HG03039 (cell line): ENCODE data around the gene ATP10D.

Experiments used
- ATAC-seq: cut with Tn5 transposase; IDR thresholded peaks from one replicate; pipeline ENCODE4 v1.9.1; 2021; ENCODE audit warnings: mild to moderate bottlenecking, moderate library complexity; ENCODE audit not compliant: unreplicated experiment

The ATP10D gene

DNA sequence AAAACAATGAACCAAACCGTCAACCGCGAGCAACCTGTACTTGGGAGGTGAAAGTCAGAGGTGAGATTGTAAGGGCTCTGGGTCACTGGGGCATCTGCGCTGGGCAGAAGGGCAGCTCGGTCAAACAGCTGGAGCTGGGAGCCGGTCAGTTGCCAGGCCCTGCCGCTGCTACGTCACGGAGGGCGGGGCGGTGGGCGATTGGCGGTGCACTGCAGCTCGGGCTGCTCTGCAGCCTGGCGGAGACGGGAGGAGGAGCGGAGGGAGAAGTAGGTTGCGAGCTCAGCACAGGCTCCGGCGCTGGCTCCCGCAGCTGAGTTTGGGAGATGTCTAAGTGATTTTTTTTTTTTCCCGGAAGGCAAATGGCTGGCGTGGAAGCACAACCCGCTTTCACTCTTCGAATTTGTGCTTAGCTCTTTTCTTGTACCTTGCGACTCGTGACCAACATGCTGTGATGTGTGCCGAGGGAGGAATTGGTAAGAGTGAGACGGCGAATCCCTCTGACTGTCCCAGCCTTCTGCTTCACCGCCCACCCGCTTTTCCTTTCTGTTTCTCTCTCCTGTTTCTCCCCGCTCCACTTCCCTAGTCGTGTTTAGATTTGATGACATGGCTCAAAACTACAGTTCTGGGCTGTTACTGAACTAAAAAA, at the start of gene ATP10D:
TSS of gene ATP10D (plus strand) at position 229 of the 646 bp plus-strand sequence. CDS start 27,266 bp downstream, outside the sequence.
- ATAC-seq = peak; percentile 98

DNA sequence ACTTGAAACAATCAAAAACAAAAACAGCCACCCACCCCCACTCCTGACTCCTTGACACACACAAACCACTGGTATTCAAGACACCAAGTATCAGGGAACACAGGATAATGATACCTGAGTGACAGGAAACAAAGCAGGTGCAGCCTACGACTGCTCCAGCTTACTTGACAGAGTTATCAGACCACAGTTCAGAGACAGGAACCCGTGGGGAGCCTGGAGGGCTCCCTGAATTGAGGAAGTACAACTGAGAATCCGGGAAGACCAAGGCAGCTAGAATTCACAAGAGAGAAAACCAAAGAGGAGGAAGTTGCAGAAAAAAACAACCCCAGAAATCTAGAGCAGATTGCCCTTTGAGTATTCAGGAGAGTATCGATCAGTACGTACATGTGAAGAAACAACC, 42.1 kb upstream of the ATP10D start:
- ATAC-seq = no peak

DNA sequence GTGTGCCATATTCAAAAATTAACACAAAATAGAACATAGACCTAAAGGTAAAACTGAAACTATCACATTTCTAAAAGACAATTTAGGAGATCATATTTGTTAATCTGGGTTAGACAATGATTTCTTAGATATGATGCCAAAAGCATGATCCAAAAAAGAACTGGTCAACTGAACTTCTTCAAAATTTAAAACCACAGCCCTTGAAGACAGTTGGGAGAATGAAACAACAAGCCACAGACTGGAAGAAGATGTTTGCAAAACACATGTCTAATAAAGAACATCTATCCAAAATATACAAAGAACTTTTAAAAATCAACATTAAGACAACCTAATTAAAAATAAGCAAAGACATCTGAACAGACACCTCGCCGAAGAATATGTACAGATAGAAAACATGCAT, 41.0 kb upstream of the ATP10D start:
- no peak for ATAC-seq

DNA sequence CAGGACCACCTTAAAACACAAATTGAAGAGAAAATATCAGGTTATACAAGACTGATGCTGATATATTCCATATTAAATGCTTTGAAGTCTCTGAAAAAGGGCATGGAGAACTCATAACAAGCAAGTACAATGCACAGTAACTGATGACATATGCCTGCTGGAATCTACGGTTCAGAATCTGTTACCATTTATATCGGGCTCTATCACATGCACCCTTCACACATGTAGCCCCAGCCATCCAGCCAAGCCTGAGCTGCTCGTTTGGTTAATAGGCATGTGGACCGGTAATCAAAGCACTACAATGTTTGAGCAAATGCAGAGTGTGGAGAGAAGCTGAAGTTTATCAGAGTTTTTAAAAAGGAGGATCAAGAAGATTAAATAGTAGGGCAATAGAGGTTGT, 33.4 kb upstream of the ATP10D start:
- ATAC-seq = no peak

DNA sequence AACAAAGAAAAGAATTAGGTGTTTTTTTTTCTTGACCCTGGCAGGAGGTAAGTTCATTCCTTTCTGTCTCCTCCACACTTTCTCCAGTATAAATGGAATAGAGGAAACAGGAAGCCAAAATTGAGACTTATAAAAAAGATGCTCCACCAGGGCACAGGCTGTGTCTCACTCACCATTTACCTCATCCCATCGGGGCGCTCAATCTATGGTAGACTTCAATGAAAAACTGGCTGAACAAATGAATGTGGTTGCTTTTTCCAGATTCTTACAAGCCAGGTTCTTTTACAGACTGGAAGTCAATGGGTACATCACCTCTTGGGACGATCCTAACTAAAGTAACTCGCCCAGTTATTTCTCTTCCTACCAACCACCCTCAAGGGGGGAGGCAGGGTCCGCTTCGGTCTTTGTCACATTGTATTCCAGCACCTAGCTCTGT, 22.3 kb upstream of the ATP10D start:
- ATAC-seq = peak; percentile 19

DNA sequence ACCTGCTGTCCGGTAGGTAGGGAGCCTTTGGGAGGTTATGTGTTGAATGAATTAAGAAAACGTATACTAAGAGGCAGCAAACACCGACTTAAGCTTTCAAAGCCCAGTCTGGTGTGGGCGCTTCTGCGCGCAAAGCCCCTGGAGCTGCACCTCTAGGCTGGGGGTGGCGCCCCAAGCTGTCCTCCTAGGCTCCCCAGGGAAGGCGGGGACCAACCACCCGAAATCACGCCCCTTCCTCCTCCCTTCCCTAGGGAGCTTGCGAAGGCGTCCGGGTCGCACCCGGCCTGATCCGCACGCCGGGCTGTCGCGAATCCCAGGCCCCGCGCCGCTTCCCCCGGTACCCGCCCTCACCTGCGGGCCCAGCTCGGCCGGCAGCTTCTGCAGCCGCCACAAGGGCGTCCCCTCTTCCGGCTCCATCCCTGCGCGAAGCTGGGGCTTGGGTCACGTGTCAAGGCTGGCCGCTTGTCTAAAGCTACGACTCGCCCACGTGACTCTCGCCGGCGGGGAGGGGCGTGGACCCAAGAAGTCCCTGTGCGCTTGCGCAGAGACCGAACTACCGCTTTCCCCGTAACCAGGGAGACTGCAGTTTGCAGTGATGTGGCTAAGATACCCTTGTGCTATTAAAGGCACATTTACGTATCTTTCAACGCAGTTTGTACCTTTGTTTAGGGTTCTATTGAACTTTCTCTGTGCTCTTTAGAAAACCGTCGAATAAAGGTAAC, 21.7 kb upstream of the ATP10D start, which contains the start of gene COMMD8:
TSS of gene COMMD8 (minus strand) at position 468 of the 722 bp plus-strand sequence. CDS start at position 417, 51 bp downstream.
- peak; percentile 90 for ATAC-seq

DNA sequence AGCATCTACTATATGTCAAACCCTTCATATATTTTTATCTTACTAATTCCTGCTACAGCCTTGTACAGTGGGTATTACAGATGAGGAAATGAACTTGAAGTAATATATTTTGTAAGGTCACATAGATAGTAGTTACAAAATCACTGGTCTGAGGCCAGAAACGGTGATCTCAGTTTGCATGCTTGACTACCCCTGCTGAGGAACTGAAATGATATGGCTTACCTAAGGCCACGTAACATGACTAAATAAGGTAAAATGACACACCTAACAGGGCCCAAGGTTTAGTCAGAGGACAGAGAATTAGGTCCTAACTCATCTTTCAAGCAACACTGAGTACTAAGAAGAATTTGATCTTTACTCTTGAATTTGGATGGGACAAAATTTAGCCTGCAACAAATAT, 20.1 kb upstream of the ATP10D start:
- ATAC-seq = no peak

DNA sequence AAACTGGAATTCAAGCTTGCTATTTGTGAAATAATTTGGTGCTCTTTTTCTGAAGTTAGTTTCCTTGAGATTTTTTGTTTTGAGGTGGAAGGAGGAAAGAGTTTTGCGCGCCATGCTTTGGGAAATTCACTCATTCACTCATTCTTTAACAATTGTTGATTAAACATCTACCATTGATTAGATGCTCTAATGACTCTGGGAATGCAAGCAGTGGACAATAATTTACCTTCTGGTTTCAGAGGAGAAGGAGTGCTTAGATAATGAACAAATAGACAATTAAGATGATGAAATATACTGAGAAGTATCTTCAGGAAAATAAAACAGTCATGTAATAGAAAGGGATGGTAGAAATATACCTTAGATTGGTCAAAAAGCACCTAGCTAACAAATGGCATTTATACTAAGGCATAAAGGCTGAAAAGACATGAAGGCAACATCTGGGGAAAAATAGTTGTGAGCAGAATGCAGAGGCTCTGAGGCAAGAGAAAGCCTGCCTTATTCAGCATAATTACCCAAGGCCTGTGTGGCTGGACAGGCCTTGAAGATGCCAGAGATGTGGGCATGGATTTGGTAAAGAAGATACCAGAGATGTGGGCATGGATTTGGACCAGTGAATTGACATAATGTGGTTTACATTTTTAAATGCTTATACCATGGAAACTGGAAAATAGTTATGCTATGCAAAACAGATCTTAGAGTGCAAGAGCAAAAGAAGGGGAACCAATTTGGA, 18.9 kb upstream of the ATP10D start:
- ATAC-seq = no peak

DNA sequence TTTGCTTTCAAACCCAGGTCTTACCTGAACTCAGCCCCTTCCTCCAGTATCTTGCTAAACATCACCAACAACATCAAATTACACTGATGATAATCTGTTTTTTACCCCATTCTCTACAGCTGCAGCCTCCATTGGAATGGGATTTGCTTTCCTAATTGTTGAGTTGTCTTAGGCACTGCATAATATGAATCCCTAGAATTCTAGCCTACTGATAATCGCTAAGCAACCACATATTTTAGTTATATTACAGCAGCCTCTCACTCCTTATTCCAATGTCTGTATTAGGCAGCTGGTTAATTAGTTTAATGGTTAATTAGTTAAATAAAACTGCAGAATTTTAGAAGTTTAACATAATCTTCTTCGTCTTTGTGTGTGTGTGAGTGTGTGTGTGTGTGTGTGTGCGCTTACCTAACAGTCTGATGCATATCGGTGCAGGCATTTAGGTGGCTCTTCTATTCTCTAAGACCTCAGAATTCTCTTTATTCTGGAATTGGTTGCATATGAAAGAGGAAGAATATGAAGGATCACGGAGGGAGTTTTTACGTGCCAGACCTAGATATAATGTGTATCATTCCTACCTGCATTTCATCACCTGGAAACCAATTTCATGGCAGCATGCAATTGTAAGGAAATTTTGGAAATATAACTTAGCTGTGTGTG, 16.2 kb upstream of the ATP10D start:
- no peak for ATAC-seq

DNA sequence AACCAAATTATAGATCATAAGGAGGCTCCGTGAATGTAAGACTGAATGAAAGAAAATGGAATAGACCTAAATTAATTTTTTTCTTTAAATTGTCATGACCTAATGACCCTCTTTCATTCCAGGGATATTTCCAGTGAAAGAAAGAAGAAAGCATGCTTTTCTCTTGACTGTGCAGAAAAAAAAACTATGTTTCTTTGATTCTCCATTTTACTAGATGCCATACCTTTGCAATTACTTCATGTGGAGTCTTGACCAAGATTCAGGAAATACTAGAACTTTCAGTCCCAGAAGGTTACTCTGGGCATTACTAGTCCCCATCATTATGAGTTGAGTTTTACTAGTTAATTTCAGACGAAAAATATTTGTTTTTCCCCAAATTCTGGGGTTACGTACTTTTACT, 15.1 kb upstream of the ATP10D start:
- no peak for ATAC-seq

DNA sequence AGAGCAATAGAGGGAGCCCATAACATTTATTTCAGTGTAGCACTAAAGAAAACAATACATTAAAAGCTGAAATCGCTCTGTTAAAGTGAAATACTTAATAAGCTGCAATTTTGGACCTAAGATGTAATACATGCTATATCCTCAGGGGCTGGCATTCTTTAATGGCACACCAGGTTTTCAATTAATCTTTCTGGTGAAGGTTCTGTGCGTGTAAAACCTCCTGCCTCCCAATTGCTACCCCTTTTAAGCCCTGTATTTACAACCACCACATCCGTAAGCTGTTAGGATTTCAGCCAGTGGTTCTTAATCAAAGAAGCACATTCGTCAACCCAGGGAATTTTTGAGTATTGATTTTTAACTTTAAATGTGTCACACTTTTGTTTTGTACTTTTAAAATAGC, 14.0 kb upstream of the ATP10D start:
- no peak for ATAC-seq

DNA sequence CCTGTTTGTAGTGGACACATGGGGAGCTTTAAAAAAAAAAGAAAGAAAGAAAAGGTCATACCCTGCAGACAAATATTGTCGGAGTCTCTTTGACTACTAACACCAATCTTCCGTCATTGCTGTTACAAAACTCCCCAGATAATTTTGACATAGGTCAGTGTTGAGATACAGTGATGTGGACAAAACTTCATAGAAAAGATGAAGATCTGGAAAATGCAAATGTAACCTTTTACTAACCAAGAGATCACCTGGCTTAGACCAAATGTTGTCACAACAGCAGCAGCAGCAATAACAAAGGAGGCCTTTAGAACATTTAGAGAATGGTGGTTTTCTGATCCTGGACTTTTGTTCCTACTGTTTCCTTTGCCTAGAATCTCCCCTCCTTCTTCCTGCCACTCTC, 13.5 kb upstream of the ATP10D start:
- no peak for ATAC-seq

DNA sequence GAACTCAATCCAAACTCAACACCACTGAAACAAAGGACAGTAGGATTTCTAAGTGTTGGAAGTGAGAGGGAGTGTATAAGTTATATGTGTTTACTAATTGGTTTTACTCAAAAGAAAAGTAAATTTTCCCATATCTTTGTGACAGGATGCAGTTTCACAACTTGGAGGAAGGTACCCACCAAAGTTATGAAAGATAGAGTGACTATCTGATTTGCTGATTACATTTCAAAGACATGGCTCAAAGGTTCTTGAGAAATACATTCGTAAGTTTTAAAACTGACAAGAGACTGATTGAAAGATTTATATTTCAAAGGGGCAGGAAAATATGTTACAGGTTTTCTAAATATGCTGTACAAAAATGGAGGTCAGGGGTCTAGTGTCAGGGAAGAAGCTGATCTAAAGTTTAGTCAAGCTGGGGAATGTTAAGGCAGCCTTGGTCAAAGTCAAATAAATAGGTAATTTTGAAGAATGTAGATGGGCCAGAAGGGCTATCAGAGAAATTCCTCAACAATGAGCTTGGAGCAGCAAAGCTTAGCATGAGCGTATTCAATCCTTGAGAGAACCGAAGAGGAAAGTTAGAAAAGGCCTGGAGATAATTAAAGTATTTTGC, 11.8 kb upstream of the ATP10D start:
- ATAC-seq = no peak

DNA sequence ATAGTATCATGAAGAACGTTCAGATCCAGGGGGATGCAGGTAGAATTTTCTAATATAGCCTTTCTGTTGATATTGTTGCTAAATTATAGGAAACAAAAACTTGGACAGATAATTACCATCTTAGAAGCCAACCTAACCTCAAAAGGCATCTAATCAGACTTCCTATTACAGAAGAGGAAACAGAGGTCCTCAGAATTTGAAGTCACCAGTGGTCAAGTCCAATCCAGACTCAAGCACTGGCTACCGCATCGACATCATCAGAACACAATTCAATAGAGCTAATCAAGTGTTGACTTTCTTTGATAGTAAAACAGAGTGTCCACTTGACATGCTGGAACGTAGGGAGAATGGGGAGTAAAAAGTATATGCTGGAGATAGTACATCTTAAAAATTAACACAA, 10.3 kb upstream of the ATP10D start:
- no peak for ATAC-seq

DNA sequence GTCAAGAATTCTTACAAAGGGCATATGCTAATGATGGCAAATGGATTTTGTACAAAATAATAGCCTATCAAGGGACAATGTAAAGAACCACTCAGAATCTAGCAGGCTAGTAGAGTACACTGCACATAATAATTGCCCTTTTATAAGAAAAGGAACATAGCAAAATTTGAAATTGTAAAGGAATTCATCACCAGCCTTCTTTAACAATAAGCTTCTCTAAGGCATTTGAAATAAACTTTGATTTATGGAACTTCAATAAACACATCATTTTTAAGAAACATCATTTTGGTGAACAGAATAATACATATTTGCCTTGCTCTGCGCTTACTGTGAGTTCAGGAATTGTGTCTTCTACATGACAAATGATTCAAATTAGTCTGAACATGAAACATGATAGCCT, 9.7 kb upstream of the ATP10D start:
- ATAC-seq = no peak

DNA sequence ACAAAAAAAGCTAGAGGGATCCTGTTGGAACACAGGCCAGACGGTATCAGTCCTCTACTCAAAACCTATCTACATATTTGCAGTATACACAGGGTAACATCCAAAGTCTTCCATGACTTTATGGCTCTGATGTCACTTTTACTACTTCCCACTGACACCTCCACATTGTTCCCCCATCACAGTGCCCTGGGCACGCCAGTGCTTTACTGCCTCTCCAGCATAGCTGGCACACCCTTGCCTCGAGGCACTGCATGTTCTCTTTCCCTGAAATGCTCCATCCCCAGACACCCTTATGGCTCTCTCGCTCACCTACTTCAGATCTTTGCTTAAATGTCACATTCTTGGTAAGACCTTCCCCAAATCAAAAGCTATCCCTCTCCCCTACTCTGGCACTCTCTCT, 6.3 kb upstream of the ATP10D start:
- no peak for ATAC-seq

DNA sequence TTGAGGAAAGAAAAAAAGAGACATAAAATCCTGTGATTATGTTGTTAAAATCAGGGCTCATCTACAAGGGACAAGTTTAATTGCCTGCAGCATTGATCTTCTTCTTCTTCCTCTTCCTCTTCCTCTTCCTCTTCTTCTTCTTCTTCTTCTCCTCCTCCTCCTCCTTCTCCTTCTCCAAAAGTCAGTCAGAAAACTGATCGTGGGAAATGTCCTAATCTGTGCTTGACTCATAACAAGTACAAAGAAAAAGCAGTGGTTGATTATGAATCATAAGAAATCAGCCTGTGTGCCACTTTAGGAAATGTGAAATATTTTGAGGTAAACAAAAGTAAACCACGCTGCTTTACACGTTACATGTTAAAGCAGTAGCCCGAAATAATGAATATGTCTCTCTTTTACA, 2.7 kb upstream of the ATP10D start:
- no peak for ATAC-seq

DNA sequence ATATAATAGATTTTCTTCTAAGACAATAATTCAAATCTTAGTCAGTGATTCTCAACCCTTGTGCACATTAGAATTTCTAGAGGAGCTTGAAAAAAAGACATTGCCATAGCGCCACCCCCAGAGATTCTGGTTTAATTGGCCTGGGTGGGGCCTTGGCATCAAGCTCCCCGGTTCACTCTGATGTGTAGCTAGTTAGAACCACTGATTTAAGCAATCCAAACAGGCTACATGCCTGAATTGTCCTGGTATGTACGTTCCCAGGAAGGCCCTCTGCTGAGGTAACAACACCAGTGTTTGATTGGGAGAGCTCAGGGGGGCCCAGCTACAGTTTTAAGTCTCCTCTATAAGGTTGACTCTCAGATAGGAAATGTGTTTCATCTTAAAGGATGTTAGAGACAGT, 1.3 kb upstream of the ATP10D start:
- no peak for ATAC-seq

DNA sequence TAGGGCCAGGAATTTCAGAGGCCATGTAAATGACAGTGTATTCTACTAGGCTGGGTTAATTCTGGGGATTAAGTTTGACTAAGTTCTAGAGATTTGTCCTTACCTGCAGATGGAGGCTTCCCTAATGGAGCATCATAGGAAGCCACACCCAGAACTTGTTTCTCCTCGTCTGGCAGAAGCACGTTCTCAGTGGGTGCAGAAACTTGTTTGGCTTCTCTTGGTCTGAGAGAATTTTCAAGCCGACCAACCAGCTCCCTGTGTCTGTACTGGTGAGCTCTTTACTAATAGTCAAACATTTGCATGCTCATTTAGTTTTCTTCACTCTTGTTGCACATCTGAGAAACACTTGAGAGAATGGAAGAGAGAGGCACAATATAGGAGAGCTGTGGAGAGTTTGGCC, 907 bp upstream of the ATP10D start:
- ATAC-seq = peak; percentile 36

DNA sequence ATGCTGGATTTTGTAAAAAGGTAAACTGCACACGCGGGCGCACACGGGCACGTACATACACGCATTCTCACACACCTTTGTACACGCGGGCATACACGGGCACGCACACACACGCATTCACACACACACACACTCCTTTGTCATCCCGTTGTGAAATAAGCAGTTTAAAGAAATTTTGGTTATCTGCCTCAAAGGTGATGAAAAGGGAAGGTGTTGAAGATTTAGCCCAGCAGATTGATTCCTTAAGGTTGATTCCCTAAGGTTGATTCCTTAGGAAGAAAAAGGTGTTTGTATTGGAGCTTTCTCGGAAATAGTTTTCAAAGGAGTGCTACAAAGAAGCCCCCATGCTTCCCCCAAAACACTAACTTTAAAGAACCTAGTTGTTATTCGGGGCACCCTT, 693 bp downstream of the ATP10D start:
- ATAC-seq = no peak

DNA sequence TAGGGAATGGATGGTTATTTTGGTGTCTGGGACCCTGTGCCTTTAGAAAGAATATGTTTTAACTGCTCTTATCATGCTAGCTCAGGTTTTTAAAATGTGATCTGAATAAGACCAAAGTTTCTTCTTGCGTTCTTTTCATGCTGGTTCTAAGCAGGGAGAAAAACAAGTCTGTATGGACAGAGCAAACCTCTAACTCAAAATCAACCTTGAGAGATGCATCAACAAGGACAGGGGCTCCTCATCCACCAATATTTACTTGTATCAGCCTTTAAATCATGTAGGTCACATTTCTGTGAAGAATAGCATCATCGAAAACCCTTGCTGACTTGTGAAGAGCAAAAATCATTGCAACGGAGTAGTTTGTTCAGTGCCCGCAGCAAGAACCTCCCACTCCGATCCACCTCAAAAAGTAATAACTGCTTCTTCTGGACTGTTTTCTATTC, 1.2 kb downstream of the ATP10D start:
- ATAC-seq = no peak
